ENCODE data around the gene GADD45GIP1. TPM values are rescaled to one million over a fixed set of nuclear protein-coding genes. Genes with fewer than 3 reads are reported as not detected.

The GADD45GIP1 gene
- total and polyA plus RNA-seq, 10 of the 15 experiments (the other 5 are each of a cell fraction or from before 2014, with no cell fraction given): 5.1 to 136 (median 30.1) TPM

GRCh38 chr19:12937927-12938778, 18.9 kb downstream of the GADD45GIP1 start, which contains the start of gene CALR:
Gene CALR (plus strand): TSS chr19:12938609. CDS start chr19:12938680, 71 bp downstream.
- ATAC-seq (peak; percentile 92), FAIRE-seq (peak; percentile 94), DNase-seq (ENCODE audit: low read depth, low spot score) (peak; percentile 97)
- Histone ChIP-seq H4K20me1 (ENCODE audit: control insufficient read depth, insufficient read depth) (peaks cover 12% of the 10 kb centered on the region; the same call in 1 of the 2 replicates), H3K4me2 (ENCODE audit: control insufficient read depth, insufficient read depth) (peak within 1 kb of the TSS; percentile 100), H3K79me2 (ENCODE audit: control insufficient read depth, insufficient read depth, low read length) (peaks cover 50% of the 10 kb centered on the region), H2AFZ (ENCODE audit: control insufficient read depth, low read depth, low read length) (peak within 1 kb of the TSS; percentile 86), H3K9ac (ENCODE audit: control insufficient read depth, insufficient read depth, low read length) (peak within 1 kb of the TSS; percentile 99), H3K27ac (ENCODE audit: control insufficient read depth, insufficient read depth) (peak within 1 kb of the TSS; percentile 89), H3K4me3 (peak within 1 kb of the TSS; percentile 90), H3K4me1 (ENCODE audit: control insufficient read depth, insufficient read depth, low read length) (peaks cover 46% of the 10 kb centered on the region), H3K36me3 (ENCODE audit: control insufficient read depth in 2 of 2, insufficient read depth in 2 of 2, low read length in 1 of 2) (peaks cover 13 to 32% of the 10 kb centered on the region in 2 experiments), H3K9me3 (replicated peaks; ENCODE audit: control insufficient read depth, insufficient read depth, low read length) (no peaks in the 10 kb centered on the region), H3K27me3 (replicated peaks in 1 of 2; ENCODE audit: control insufficient read depth in 2 of 2, insufficient read depth in 2 of 2, low read length in 1 of 2) (no peaks in the 10 kb centered on the region)
- in situ Hi-C loops (cut with MboI) (no loop called here), intact Hi-C loops (cut with micrococcal nuclease; ENCODE audit: unreplicated experiment) (loop anchor here (1.0 to 5.0 kb wide), 2 partner anchors 53 to 151 kb away; no protein-coding TSS in a partner anchor)
- ChIA-PET SMC1A (ENCODE audit: uncharacterized antibody, unreplicated experiment) (interaction anchor here (0.7 to 1.8 kb wide), 7 partner anchors 10 to 56 kb away, joined by 3 to 9 read pairs (median 4); partner anchors contain the start of gene GCDH), RAD21 (ENCODE audit: unreplicated experiment) (interaction anchor here (1.1 to 1.8 kb wide), 4 partner anchors 27 to 47 kb away, joined by 3 to 8 read pairs (median 5); partner anchors contain the start of gene GCDH), POLR2A (interaction anchor here (0.5 to 3.1 kb wide), 11 partner anchors 16 to 853 kb away, joined by 3 to 13 read pairs (median 4); partner anchors contain the start of genes DNASE2, GADD45GIP1 and GCDH), CTCF (interaction anchor here (0.9 to 1.6 kb wide), 6 partner anchors 26 to 161 kb away, joined by 3 to 9 read pairs (median 4); no protein-coding TSS in a partner anchor)
- WGBS (ENCODE audit: insufficient coverage, insufficient replicate concordance, low lambda C conversion rate, missing lambda C conversion rate): under 1% methylated on average over 63 of the region's 63 CpGs
- no TSS peak for BruUV-seq (replicated peaks)
- TF ChIP-seq NBN (IDR thresholded peaks at IDR 0.05): 0 out of 2 replicates have a peak, but pooled peaks have one; percentile 14
- no peak; the same call in 1 of the 2 replicates for TF ChIP-seq NFXL1 (IDR thresholded peaks at IDR 0.05; ENCODE audit: borderline replicate concordance)
- peak; percentile 91 for TF ChIP-seq PBX3 (IDR thresholded peaks at IDR 0.05; ENCODE audit: insufficient replicate concordance, low read depth, low read length)
- peak; percentile 90 for TF ChIP-seq USF1 (IDR thresholded peaks at IDR 0.05; ENCODE audit: borderline replicate concordance, extremely low read length, insufficient read depth, low read depth, low read length)
- TF ChIP-seq HCFC1 (IDR thresholded peaks at IDR 0.05; ENCODE audit: low read length): 0 out of 2 replicates have a peak, but pooled peaks have one; percentile 36
- 0 out of 2 replicates have a peak, but pooled peaks have one; percentile 26 for TF ChIP-seq BRCA1 (IDR thresholded peaks at IDR 0.05; ENCODE audit: low read depth, low read length)
- TF ChIP-seq ESRRA (IDR thresholded peaks at IDR 0.05; ENCODE audit: low read length): no peak
- TF ChIP-seq, protein P1, sequence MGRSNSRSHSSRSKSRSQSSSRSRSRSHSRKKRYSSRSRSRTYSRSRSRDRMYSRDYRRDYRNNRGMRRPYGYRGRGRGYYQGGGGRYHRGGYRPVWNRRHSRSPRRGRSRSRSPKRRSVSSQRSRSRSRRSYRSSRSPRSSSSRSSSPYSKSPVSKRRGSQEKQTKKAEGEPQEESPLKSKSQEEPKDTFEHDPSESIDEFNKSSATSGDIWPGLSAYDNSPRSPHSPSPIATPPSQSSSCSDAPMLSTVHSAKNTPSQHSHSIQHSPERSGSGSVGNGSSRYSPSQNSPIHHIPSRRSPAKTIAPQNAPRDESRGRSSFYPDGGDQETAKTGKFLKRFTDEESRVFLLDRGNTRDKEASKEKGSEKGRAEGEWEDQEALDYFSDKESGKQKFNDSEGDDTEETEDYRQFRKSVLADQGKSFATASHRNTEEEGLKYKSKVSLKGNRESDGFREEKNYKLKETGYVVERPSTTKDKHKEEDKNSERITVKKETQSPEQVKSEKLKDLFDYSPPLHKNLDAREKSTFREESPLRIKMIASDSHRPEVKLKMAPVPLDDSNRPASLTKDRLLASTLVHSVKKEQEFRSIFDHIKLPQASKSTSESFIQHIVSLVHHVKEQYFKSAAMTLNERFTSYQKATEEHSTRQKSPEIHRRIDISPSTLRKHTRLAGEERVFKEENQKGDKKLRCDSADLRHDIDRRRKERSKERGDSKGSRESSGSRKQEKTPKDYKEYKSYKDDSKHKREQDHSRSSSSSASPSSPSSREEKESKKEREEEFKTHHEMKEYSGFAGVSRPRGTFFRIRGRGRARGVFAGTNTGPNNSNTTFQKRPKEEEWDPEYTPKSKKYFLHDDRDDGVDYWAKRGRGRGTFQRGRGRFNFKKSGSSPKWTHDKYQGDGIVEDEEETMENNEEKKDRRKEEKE (IDR thresholded peaks at IDR 0.05): no peak
- TF ChIP-seq BACH1 (IDR thresholded peaks at IDR 0.05; ENCODE audit: borderline replicate concordance): peak; percentile 98
- TF ChIP-seq PML (IDR thresholded peaks at IDR 0.05; ENCODE audit: low read length): peak; percentile 97
- TF ChIP-seq, protein P2, sequence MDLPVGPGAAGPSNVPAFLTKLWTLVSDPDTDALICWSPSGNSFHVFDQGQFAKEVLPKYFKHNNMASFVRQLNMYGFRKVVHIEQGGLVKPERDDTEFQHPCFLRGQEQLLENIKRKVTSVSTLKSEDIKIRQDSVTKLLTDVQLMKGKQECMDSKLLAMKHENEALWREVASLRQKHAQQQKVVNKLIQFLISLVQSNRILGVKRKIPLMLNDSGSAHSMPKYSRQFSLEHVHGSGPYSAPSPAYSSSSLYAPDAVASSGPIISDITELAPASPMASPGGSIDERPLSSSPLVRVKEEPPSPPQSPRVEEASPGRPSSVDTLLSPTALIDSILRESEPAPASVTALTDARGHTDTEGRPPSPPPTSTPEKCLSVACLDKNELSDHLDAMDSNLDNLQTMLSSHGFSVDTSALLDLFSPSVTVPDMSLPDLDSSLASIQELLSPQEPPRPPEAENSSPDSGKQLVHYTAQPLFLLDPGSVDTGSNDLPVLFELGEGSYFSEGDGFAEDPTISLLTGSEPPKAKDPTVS (IDR thresholded peaks at IDR 0.05; ENCODE audit: low read depth, low read length): no peak
- peak; percentile 97 for TF ChIP-seq RAD51 (IDR thresholded peaks at IDR 0.05)
- peak; percentile 87; the same call in 1 of the 2 replicates for TF ChIP-seq IKZF1 (conservative IDR thresholded peaks at IDR 0.05)
- no peak for TF ChIP-seq ZNF24 (IDR thresholded peaks at IDR 0.05)
- TF ChIP-seq HDGF (IDR thresholded peaks at IDR 0.05): peak; percentile 49; the same call in 1 of the 2 replicates
